ENCODE data around the gene FRMD4A.

FRMD4A gene

GRCh38 chr10:13629116-13629515 lies 701.6 kb downstream of the FRMD4A start:
- no peak for DNase-seq

GRCh38 chr10:13628661-13629060 lies 702.1 kb downstream of the FRMD4A start:
- no peak for DNase-seq

- no peak for DNase-seq
Measured at GRCh38 chr10:13627459-13628310, 703.0 kb downstream of the FRMD4A start.

GRCh38 chr10:13624630-13625029 lies 706.1 kb downstream of the FRMD4A start:
- no peak for DNase-seq

- no peak for DNase-seq
Measured at GRCh38 chr10:13621931-13622330, 708.8 kb downstream of the FRMD4A start.

GRCh38 chr10:13617116-13617515 lies 713.6 kb downstream of the FRMD4A start:
- DNase-seq: no peak

- DNase-seq: no peak
Measured at GRCh38 chr10:13615650-13616300, 714.9 kb downstream of the FRMD4A start.

GRCh38 chr10:13614530-13615332 lies 716.0 kb downstream of the FRMD4A start:
- DNase-seq: no peak

GRCh38 chr10:13613519-13613918 lies 717.2 kb downstream of the FRMD4A start:
- DNase-seq: no peak

- DNase-seq: no peak
Measured at GRCh38 chr10:13612654-13613373, 717.9 kb downstream of the FRMD4A start.

GRCh38 chr10:13608246-13608853 lies 722.4 kb downstream of the FRMD4A start:
- DNase-seq: no peak

GRCh38 chr10:13604357-13605040 lies 726.2 kb downstream of the FRMD4A start:
- DNase-seq: no peak

GRCh38 chr10:13597909-13598308 lies 732.8 kb downstream of the FRMD4A start:
- no peak for DNase-seq

GRCh38 chr10:13594641-13595040 lies 736.1 kb downstream of the FRMD4A start:
- no peak for DNase-seq
